Effector memory CD4-positive, alpha-beta T cell (primary cell): Measurements from ENCODE around the gene ZNF467.

Experiments used
- DNase-seq, 3 donors: peaks; one replicate each; pipeline ENCODE4 v3.0.0-alpha.2; 2020
- H3K27ac ChIP-seq: 2 replicates; pipeline ENCODE4 v1.7.0; 2013; ENCODE audit warnings: mild to moderate bottlenecking, low read length, moderate library complexity; ENCODE audit not compliant: insufficient read depth, poor library complexity, severe bottlenecking
- H3K27me3 ChIP-seq: replicated peaks from 2 replicates; pipeline ENCODE4 v1.7.0; 2013; ENCODE audit warnings: mild to moderate bottlenecking, low read length; ENCODE audit not compliant: insufficient read depth, control insufficient read depth, poor library complexity, severe bottlenecking
- H3K36me3 ChIP-seq: 2 replicates; pipeline ENCODE4 v1.7.0; 2013; ENCODE audit warnings: mild to moderate bottlenecking, low read length, moderate library complexity; ENCODE audit not compliant: control insufficient read depth, insufficient read depth
- H3K4me1 ChIP-seq: 2 replicates; pipeline ENCODE4 v1.7.0; 2013; ENCODE audit warnings: low read length, mild to moderate bottlenecking; ENCODE audit not compliant: control insufficient read depth, insufficient read depth, poor library complexity, severe bottlenecking
- H3K4me3 ChIP-seq: 2 replicates; pipeline ENCODE4 v1.7.0; 2013; ENCODE audit warnings: low read length, low read depth, mild to moderate bottlenecking; ENCODE audit not compliant: insufficient read depth, poor library complexity, severe bottlenecking
- H3K9me3 ChIP-seq: 2 replicates; pipeline ENCODE4 v1.7.0; 2013; ENCODE audit warnings: mild to moderate bottlenecking, low read length, moderate library complexity; ENCODE audit not compliant: control insufficient read depth

The ZNF467 gene

DNA sequence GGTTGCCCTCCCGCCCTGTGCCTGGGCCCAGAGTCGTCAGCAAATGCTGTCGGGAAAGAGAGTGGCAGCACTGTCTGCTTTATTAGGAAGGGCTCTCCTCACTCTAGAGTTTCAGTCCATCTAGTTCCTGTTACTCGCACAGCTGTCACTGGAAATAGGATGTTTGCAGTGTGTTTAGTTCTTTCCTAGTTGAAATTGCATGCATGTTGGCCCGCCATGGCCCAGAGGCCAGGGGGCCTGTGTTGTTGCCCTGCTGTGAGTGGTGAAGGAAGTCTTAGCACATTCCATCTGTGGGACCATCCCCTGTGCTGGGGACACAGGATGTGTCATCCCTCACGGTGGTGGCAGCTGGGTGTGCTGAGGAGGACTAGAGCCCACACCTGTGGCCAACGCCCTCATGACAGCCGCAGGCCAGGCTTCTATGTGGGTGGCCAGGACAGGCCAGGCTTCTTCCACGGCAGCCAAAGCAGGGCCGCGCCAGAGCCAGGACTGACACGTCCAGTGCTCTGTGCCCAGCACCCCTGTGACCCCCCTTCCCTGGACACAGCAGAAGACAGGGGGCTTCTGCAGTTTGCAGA is 45.4 kb downstream of the ZNF467 start:
- H3K4me3 ChIP-seq = no peak overlapping the region
- no peak for DNase-seq
- no peak overlapping the region for H3K27ac ChIP-seq
- no peaks in the 10 kb centered on the region for H3K9me3 ChIP-seq
- H3K4me1 ChIP-seq = no peaks in the 10 kb centered on the region
- peaks cover 62% of the 10 kb centered on the region for H3K36me3 ChIP-seq
- no peaks in the 10 kb centered on the region for H3K27me3 ChIP-seq

DNA sequence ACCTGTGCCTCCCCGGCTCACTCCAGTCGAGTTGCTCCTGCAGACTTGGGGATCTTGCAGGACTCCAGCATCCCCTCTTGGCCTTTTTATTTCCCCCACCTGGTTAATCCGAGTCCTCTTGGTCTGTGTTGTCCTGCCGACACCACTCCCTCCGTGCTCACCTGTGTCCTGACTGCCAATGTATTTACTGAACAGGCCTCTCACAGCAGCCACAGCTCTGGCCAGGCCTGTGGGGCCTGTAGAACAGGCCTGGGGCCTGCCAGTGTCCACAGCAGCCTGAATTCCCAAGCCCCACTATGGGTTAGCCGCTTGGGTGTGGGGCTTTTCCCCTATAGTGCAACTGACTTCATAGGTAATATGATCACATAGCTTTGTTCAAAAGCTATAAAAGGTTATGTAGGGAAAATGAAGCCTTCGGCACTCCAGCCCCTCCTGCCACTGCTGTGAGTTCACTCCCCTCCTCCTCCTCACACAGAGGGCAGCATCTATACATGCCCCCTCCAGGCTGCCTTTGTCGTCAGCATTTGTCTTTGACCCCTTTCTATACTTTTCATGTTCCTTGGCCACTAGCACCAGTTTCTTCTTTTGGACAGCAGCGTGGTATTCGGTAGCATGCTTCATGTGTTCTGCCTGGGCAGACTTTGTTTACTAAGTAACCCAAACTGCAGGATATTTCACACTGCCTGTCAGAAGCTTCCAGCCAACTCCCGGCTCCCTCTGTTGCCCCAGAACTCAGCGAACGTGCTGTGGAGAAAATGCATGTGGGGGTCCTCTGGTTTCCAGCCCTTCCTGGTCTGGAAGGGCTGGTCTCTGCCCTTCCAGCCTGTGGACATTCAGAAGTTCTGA is 46.1 kb downstream of the ZNF467 start:
- Histone ChIP-seq H3K4me3 (no peak overlapping the region), H3K27ac (no peak overlapping the region), H3K36me3 (peaks cover 60% of the 10 kb centered on the region), H3K4me1 (no peaks in the 10 kb centered on the region), H3K9me3 (no peaks in the 10 kb centered on the region), H3K27me3 (no peaks in the 10 kb centered on the region)
- no peak for DNase-seq

DNA sequence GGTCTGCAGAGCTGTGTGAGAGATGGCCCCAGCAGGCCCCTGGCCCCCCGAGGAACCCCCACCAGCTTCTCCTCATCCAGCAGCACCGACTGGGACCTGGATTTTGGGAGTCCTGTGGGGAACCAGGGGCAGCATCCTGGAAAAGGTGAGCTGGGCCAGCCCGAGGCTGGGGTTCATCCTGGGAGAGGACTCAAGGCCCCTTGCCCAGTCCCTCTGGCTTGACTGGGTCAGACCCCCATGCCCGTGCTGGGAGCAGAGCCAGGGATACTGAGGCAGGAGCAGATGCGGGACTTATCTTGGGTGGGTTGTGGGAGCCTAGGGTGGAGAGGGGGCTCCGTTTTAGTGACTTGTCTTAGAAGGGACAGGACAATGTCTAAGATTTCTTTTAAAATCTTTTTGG is 47.5 kb downstream of the ZNF467 start:
- Histone ChIP-seq H3K27me3 (no peaks in the 10 kb centered on the region), H3K9me3 (no peaks in the 10 kb centered on the region), H3K36me3 (peaks cover 63% of the 10 kb centered on the region), H3K27ac (no peak overlapping the region), H3K4me1 (no peaks in the 10 kb centered on the region), H3K4me3 (no peak overlapping the region)
- DNase-seq = no peak

DNA sequence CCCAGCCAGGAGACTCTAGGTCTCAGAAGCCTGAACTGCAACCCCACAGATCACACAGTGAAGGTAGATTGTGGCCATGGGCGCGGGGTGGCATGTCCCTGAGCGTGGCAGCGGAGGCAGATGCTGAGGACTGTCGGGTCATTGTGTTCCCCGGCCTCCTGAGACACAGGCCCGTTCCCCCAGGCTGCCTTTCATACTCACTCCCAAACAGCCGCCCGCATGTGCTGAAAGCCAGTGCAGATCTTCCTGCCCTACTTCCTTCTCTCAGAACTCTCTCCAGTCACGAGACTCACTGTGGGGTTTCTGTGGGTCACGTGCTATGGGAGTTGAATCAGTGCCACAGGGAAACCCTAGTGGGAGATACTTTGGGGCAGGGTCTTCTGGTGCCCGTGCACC is 48.0 kb downstream of the ZNF467 start:
- H3K4me1 ChIP-seq = no peaks in the 10 kb centered on the region
- H3K9me3 ChIP-seq = no peaks in the 10 kb centered on the region
- no peak overlapping the region for H3K4me3 ChIP-seq
- no peaks in the 10 kb centered on the region for H3K27me3 ChIP-seq
- no peak for DNase-seq
- no peak overlapping the region for H3K27ac ChIP-seq
- peaks cover 68% of the 10 kb centered on the region for H3K36me3 ChIP-seq

- Histone ChIP-seq H3K36me3 (peaks cover 71% of the 10 kb centered on the region), H3K9me3 (no peaks in the 10 kb centered on the region), H3K4me3 (no peak overlapping the region), H3K27me3 (no peaks in the 10 kb centered on the region), H3K4me1 (no peaks in the 10 kb centered on the region), H3K27ac (no peak overlapping the region)
- DNase-seq = no peak
Observed at GRCh38 chr7:149724661-149725425, 48.5 kb downstream of the ZNF467 start.

DNA sequence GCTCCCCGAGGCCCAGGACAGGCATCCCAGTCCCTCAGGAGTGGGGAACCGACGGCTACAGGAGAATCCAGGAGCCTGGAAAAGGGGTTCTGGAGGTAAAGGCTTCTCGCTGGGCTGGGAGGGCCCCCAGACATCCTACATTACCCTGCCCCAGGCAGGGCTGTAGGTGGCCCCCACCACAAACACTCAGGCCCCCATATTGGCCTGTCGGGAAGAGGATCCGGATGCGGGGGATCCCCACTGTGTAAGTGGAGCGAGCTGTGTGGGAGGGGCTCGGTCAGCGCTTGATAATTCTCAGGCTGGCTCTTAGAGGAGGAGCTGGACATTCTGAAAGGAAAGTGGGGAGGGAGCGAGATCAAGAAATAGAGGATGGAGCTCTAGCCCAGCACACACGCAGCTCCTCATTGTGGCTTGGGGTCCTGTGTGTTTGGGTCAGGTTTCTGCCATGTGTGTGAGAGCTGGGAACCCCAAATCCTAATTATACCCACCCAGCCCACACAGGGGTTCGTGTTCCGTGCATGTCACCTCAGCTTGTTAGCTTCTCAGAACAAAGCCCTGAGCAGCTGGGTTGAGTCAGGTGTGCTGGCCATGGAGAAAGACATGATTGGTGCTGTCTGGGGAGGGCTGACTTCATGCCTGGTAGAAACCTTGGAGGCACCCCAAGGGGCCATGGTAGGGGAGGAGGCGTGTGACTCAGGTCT is 49.4 kb downstream of the ZNF467 start:
- DNase-seq = no peak
- H3K4me3 ChIP-seq = no peak overlapping the region
- no peak overlapping the region for H3K27ac ChIP-seq
- peaks cover 66% of the 10 kb centered on the region for H3K36me3 ChIP-seq
- no peaks in the 10 kb centered on the region for H3K27me3 ChIP-seq
- no peaks in the 10 kb centered on the region for H3K4me1 ChIP-seq
- no peaks in the 10 kb centered on the region for H3K9me3 ChIP-seq

DNA sequence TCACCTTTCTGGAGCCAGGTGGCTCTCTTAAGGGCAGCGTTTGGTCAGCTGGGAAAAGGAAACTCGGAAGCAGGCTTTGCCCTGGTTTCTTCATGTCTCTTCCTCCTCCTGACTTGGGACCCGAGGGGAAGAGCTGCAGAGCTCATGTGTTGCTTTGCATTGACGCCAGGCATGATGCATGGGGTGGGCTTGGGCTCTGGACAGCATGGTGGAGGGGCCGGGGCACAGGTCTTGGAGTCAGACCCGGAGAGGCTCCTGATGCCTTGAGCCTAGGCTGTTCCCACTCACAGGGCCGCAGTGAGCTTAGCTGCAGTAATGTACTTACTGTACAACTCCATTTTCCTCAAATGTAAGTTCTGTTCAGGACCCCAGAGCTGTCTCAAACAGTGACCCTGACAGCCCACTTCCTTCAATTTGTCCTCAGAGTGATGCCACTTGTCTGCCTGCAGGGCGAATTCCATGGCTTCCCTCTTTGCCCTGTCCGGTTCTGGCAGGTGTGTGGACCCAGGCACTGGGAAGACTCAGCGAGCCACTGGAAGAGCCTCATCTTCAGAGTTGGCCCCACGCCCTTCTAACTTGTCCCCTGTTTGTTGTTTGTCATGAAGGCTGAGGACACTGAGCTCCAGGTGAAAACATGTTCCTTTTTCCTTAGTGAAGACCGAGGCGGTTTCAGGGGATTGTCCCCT is 50.2 kb downstream of the ZNF467 start:
- Histone ChIP-seq H3K4me1 (no peaks in the 10 kb centered on the region), H3K4me3 (no peak overlapping the region), H3K36me3 (peaks cover 60% of the 10 kb centered on the region), H3K27me3 (no peaks in the 10 kb centered on the region), H3K9me3 (no peaks in the 10 kb centered on the region), H3K27ac (no peak overlapping the region)
- no peak for DNase-seq

GRCh38 chr7:149722356-149722957 is 50.9 kb downstream of the ZNF467 start:
- DNase-seq = no peak
- no peaks in the 10 kb centered on the region for H3K27me3 ChIP-seq
- no peaks in the 10 kb centered on the region for H3K4me1 ChIP-seq
- peaks cover 56% of the 10 kb centered on the region for H3K36me3 ChIP-seq
- no peak overlapping the region for H3K4me3 ChIP-seq
- H3K27ac ChIP-seq = no peak overlapping the region
- no peaks in the 10 kb centered on the region for H3K9me3 ChIP-seq

DNA sequence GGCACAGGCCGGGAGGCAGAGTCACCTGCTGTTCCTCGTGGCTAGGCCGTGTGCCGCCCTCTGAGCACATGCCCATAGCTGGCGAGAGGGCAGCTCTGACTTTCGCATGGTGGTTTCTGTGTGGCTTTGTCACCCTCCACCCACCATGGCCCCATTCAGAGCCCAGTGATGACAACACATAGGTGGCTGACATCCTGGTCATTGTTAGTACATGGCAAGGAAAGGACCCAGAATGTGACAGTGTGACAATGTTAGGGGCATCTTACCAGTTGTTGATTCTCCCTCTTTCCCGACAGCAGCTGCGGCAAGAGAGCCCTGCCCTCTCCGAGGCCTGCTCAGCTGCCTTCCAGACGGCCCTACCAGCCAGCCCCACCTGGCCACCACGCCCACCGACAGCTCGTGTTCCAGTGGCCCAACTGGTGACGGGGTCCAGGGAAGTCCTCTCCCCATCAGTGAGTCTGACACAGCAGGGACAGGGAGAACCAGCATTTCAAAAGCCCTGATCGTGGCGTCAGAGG is 52.2 kb downstream of the ZNF467 start:
- H3K36me3 ChIP-seq = peaks cover 56% of the 10 kb centered on the region
- H3K27ac ChIP-seq = no peak overlapping the region
- H3K4me1 ChIP-seq = no peaks in the 10 kb centered on the region
- no peak for DNase-seq
- no peak overlapping the region for H3K4me3 ChIP-seq
- no peaks in the 10 kb centered on the region for H3K27me3 ChIP-seq
- no peaks in the 10 kb centered on the region for H3K9me3 ChIP-seq
